Neural progenitor cell (in vitro differentiated cells): ENCODE results near the gene NUDT4. TPM values are rescaled to one million over a fixed set of nuclear protein-coding genes. Genes with fewer than 3 reads are reported as not detected.
A peak's percentile ranks its signal among the peaks of the same experiment; 100 is the strongest.

ENCODE experiments used
- DNase-seq: peaks from one replicate; pipeline ENCODE4 v3.0.0-alpha.2; 2016; ENCODE audit warnings: low spot score
- H2AFZ ChIP-seq: fragments of 200-600 bp; sonication (generic); replicated peaks from 2 replicates; pipeline ENCODE4 v1.6.1; 2016; ENCODE audit warnings: antibody characterized with exemption
- H3F3A ChIP-seq: fragments of 200-600 bp; sonication (generic); 2 replicates; pipeline ENCODE4 v1.6.1; 2016; ENCODE audit warnings: antibody characterized with exemption, low read depth
- H3K27ac ChIP-seq: fragments of 200-600 bp; sonication (generic); 2 replicates; pipeline ENCODE4 v1.5.1; 2016; ENCODE audit warnings: mild to moderate bottlenecking
- H3K27me3 ChIP-seq: fragments of 200-600 bp; sonication (generic); 2 replicates; pipeline ENCODE4 v1.6.1; 2016; ENCODE audit warnings: mild to moderate bottlenecking, moderate library complexity
- H3K36me3 ChIP-seq: fragments of 200-600 bp; sonication (generic); 2 replicates; pipeline ENCODE4 v1.5.1; 2016
- H3K4me1 ChIP-seq: fragments of 200-600 bp; sonication (generic); 2 replicates; pipeline ENCODE4 v1.6.1; 2016; ENCODE audit warnings: mixed run types
- H3K4me2 ChIP-seq: fragments of 200-600 bp; sonication (generic); 2 replicates; pipeline ENCODE4 v1.6.1; 2016
- H3K4me3 ChIP-seq: fragments of 200-600 bp; sonication (generic); 2 replicates; pipeline ENCODE4 v1.5.1; 2016
- H3K79me2 ChIP-seq: fragments of 200-600 bp; sonication (generic); 2 replicates; pipeline ENCODE4 v1.6.1; 2016; ENCODE audit warnings: low read depth
- H3K9ac ChIP-seq: fragments of 200-600 bp; sonication (generic); 2 replicates; pipeline ENCODE4 v1.6.1; 2016
- H3K9me3 ChIP-seq: fragments of 200-600 bp; sonication (generic); 2 replicates; pipeline ENCODE4 v1.5.1; 2016; ENCODE audit warnings: low read depth
- H4K20me1 ChIP-seq: fragments of 200-600 bp; sonication (generic); 2 replicates; pipeline ENCODE4 v1.6.1; 2016; ENCODE audit warnings: low read depth
- H3K27ac Mint-ChIP-seq: 3 replicates; pipeline ENCODE4 v1.8.0; 2021; ENCODE audit warnings: mixed read lengths
- H3K27me3 Mint-ChIP-seq: 2 replicates; pipeline ENCODE4 v1.8.0; 2022; ENCODE audit warnings: low read depth, mild to moderate bottlenecking, inconsistent platforms, moderate library complexity, mixed read lengths; ENCODE audit not compliant: insufficient read depth
- H3K36me3 Mint-ChIP-seq: 3 replicates; pipeline ENCODE4 v1.8.0; 2021; ENCODE audit warnings: mixed read lengths
- H3K4me1 Mint-ChIP-seq: 3 replicates; pipeline ENCODE4 v1.8.0; 2021; ENCODE audit warnings: mixed read lengths
- H3K4me3 Mint-ChIP-seq: 3 replicates; pipeline ENCODE4 v1.8.0; 2021; ENCODE audit warnings: mild to moderate bottlenecking, moderate library complexity, mixed read lengths
- H3K9me3 Mint-ChIP-seq: 3 replicates; pipeline ENCODE4 v1.8.0; 2020; ENCODE audit warnings: mixed read lengths
- CTCF ChIP-seq: fragments of 200-600 bp; sonication (generic); IDR thresholded peaks from 2 replicates; pipeline ENCODE4 v1.5.1; 2017; ENCODE audit warnings: antibody characterized with exemption, mild to moderate bottlenecking
- EZH2 ChIP-seq: fragments of 200-600 bp; sonication (generic); IDR thresholded peaks from 2 replicates; pipeline ENCODE4 v1.6.1; 2017; ENCODE audit warnings: antibody characterized with exemption, mild to moderate bottlenecking, moderate library complexity
- EZH2phosphoT487 ChIP-seq: fragments of 200-600 bp; sonication (generic); IDR thresholded peaks from 2 replicates; pipeline ENCODE4 v1.6.1; 2017; ENCODE audit warnings: antibody characterized with exemption
- total RNA-seq: library from RNA; depleted of rRNA; stranded (reverse); fragments of >200 nt; gene quantifications from 2 replicates; pipeline ENCODE4 v1.2.3, GENCODE V29; 2015; ENCODE audit warnings: low replicate concordance

NUDT4 gene
- total RNA-seq, 1 donor from 2014 or later, result 89.8 TPM

DNA sequence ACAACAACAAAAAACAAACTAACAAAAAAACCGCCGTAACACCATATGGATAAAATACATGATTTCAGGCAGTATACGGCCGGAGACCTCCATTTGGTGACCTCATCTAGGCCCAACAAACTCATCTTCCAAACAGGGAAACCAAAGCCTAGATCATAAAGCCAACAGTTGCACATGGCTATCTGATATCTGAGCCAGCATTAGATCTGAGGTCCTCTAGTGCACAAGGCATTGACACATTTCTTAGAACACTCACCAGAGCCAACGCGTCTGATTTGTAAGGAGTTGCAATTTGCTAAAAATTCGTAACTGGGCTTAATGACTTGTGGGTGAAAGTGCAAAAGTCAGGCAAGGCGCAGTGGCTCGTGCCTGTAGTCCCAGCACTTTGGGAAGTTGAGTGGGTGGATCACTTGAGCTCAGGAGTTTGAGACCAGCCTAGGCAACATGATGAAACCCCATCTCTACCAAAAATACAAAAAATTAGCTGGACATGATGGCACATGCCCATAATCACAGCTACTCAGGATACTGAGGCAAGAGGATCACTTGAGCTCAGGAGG is 42.0 kb upstream of the NUDT4 start:
- H3K4me3 Mint-ChIP-seq, result no peak overlapping the region
- H3K4me2 ChIP-seq, result peak overlapping the region; percentile 37

GRCh38 chr12:93336291-93336741 is 41.4 kb upstream of the NUDT4 start:
- Histone ChIP-seq H3F3A (no peaks in the 10 kb centered on the region), H3K27me3 (no peaks in the 10 kb centered on the region), H3K27ac (no peak overlapping the region), H3K79me2 (no peaks in the 10 kb centered on the region), H3K4me3 (no peak overlapping the region), H2AFZ (peak overlapping the region; percentile 9), H3K9ac (no peak overlapping the region), H3K36me3 (no peaks in the 10 kb centered on the region), H4K20me1 (no peaks in the 10 kb centered on the region), H3K9me3 (no peaks in the 10 kb centered on the region), H3K4me2 (peak overlapping the region; percentile 37), H3K4me1 (peaks cover 13% of the 10 kb centered on the region)
- Mint-ChIP-seq H3K4me1 (peaks cover 15% of the 10 kb centered on the region), H3K27ac (peak overlapping the region; percentile 37), H3K36me3 (no peaks in the 10 kb centered on the region), H3K27me3 (peaks cover 2% of the 10 kb centered on the region), H3K9me3 (no peaks in the 10 kb centered on the region), H3K4me3 (peak overlapping the region; percentile 17)
- TF ChIP-seq EZH2phosphoT487, result no peak
- TF ChIP-seq EZH2, result no peak
- TF ChIP-seq CTCF, result no peak
- DNase-seq, result peak; percentile 42

More for the DNA sequence above, 42.0 kb upstream of the NUDT4 start:
- Mint-ChIP-seq H3K27ac (no peak overlapping the region), H3K36me3 (no peaks in the 10 kb centered on the region), H3K9me3 (no peaks in the 10 kb centered on the region), H3K27me3 (peaks cover 2% of the 10 kb centered on the region), H3K4me1 (peaks cover 15% of the 10 kb centered on the region)
- Histone ChIP-seq H3K27ac (no peak overlapping the region), H3K36me3 (no peaks in the 10 kb centered on the region), H2AFZ (peak overlapping the region; percentile 9), H3K9me3 (no peaks in the 10 kb centered on the region), H3K4me3 (no peak overlapping the region), H4K20me1 (no peaks in the 10 kb centered on the region), H3K79me2 (no peaks in the 10 kb centered on the region), H3K9ac (no peak overlapping the region), H3F3A (no peaks in the 10 kb centered on the region), H3K27me3 (no peaks in the 10 kb centered on the region), H3K4me1 (peaks cover 13% of the 10 kb centered on the region)
- no peak for DNase-seq
- no peak for TF ChIP-seq CTCF
- no peak for TF ChIP-seq EZH2phosphoT487
- TF ChIP-seq EZH2, result no peak

DNA sequence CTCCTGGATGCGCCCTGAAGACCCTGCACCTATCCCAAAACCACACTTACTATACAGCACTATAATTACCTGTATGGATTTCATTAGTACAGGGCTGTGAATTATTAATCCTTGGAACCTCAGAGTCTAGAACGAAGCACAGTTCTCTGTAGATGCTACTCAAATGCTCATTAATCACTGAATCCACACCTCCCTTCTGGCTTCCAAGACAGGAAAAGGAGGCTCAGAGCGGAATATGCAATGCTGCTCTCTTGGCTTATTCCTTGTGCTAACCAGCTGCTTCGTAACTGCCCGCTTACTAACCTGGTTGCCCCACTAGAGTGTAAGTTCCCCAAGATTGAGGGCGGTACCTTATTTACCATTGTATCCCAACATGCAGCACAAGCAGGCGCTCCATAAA is 39.1 kb upstream of the NUDT4 start:
- H3F3A ChIP-seq, result no peaks in the 10 kb centered on the region
- H3K79me2 ChIP-seq, result no peaks in the 10 kb centered on the region
- Mint-ChIP-seq H3K27me3 (peaks cover 3% of the 10 kb centered on the region), H3K4me3 (no peak overlapping the region), H3K36me3 (no peaks in the 10 kb centered on the region), H3K9me3 (no peaks in the 10 kb centered on the region), H3K4me1 (peaks cover 15% of the 10 kb centered on the region), H3K27ac (no peak overlapping the region)
- H3K4me3 ChIP-seq, result no peak overlapping the region
- no peak for DNase-seq
- H2AFZ ChIP-seq, result no peak overlapping the region
- H3K27ac ChIP-seq, result no peak overlapping the region
- H3K4me2 ChIP-seq, result no peak overlapping the region
- H4K20me1 ChIP-seq, result no peaks in the 10 kb centered on the region
- no peaks in the 10 kb centered on the region for H3K9me3 ChIP-seq
- peaks cover 13% of the 10 kb centered on the region for H3K4me1 ChIP-seq
- H3K36me3 ChIP-seq, result no peaks in the 10 kb centered on the region
- TF ChIP-seq EZH2phosphoT487 (no peak), EZH2 (no peak), CTCF (no peak)
- H3K27me3 ChIP-seq, result no peaks in the 10 kb centered on the region
- H3K9ac ChIP-seq, result no peak overlapping the region
